RPMI8226 (cell line): Measurements from ENCODE around the gene FTO.
A peak's percentile ranks its signal among the peaks of the same experiment; 100 is the strongest.
"Not testable (repeated sequence)": the region's sequence is repeated elsewhere in the genome, so short reads cannot be mapped to it uniquely, and the experiment has no call there.

Experiments used
- DNase-seq: peaks from one replicate; pipeline ENCODE4 v3.0.0-alpha.2; 2015

The FTO gene

GRCh38 chr16:54174750-54175149 is 470.8 kb downstream of the FTO start:
- DNase-seq = no peak

GRCh38 chr16:54175169-54175551 is 471.2 kb downstream of the FTO start:
- no peak for DNase-seq

GRCh38 chr16:54175552-54176375 is 471.8 kb downstream of the FTO start:
- no peak for DNase-seq

GRCh38 chr16:54176376-54176901 is 472.5 kb downstream of the FTO start:
- no peak for DNase-seq

GRCh38 chr16:54177052-54177861 is 473.3 kb downstream of the FTO start:
- DNase-seq = no peak

- DNase-seq = no peak
Observed at GRCh38 chr16:54177862-54178477, 474.0 kb downstream of the FTO start.

GRCh38 chr16:54178478-54178976 is 474.6 kb downstream of the FTO start:
- DNase-seq = no peak

- no peak for DNase-seq
Observed at GRCh38 chr16:54180421-54181359, 476.7 kb downstream of the FTO start.

- DNase-seq = not testable (repeated sequence)
Observed at GRCh38 chr16:54181683-54182329, 477.9 kb downstream of the FTO start.

GRCh38 chr16:54185045-54185444 is 481.1 kb downstream of the FTO start:
- no peak for DNase-seq

- DNase-seq = no peak
Observed at GRCh38 chr16:54191163-54191562, 487.2 kb downstream of the FTO start.

GRCh38 chr16:54191592-54191991 is 487.6 kb downstream of the FTO start:
- no peak for DNase-seq

- no peak for DNase-seq
Observed at GRCh38 chr16:54193013-54193664, 489.2 kb downstream of the FTO start.

- DNase-seq = peak; percentile 78
Observed at GRCh38 chr16:54193665-54194333, 489.8 kb downstream of the FTO start.

GRCh38 chr16:54194334-54194743 is 490.4 kb downstream of the FTO start:
- no peak for DNase-seq

GRCh38 chr16:54197758-54198157 is 493.8 kb downstream of the FTO start:
- DNase-seq = no peak

GRCh38 chr16:54199487-54200160 is 495.7 kb downstream of the FTO start:
- DNase-seq = no peak

GRCh38 chr16:54200161-54200534 is 496.2 kb downstream of the FTO start:
- DNase-seq = no peak

GRCh38 chr16:54200720-54201119 is 496.8 kb downstream of the FTO start:
- no peak for DNase-seq

- no peak for DNase-seq
Observed at GRCh38 chr16:54201200-54201599, 497.2 kb downstream of the FTO start.
